ENCODE measurements around the gene SUSD2. TPM values are rescaled to one million over a fixed set of nuclear protein-coding genes. Genes with fewer than 3 reads are reported as not detected.
A peak's percentile ranks its signal among the peaks of the same experiment; 100 is the strongest.
"Not testable (repeated sequence)": the region's sequence is repeated elsewhere in the genome, so short reads cannot be mapped to it uniquely, and the experiment has no call there.

The SUSD2 gene
- total RNA-seq, 1 donor from 2014 or later, result 0.79 TPM

DNA sequence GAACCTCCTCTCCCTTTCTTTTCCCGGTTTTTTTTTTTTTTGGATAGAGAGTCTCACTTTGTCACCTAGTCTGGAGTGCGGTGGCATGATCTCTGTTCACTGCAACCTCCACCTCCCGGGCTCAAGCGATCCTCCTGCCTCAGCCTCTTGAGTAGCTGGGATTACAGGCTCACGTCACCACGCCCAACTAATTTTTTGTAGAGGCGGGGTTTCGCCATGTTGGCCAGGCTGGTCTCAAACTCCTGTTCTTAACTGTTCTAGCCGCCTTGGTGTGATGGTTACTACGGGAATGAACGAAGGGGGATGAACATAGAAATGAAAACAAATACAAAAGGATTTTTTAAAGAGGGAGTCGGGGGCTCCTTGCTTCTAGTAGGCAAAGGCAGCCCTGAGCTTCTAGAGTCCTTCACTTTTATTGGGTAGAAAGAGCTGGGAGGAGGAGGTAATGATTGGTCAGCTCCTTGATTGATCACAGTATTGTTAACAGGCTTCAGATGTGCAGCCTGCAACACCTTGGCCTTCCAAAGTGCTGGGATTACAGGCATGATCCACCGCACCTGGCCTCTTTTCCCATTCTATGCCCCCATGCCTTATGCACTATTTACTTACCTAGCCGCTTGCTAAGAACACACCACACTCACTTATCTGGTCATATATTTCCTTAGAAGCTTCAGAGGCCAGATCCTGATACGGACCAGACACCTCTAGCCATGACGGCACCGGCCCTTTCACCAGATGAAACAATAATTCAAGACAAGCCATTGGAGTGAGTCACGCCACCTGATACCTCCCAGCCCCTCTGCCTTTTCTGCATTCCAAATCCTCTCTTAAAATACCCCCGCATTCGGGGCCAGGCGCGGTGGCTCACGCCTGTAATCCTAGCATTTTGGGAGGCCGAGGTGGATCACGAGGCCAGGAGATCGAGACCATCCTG lies 20.7 kb downstream of the SUSD2 start:
- Mint-ChIP-seq H3K27me3 (no peaks in the 10 kb centered on the region), H3K4me1 (ENCODE audit: low read depth) (peaks cover 10% of the 10 kb centered on the region), H3K4me3 (ENCODE audit: low read depth) (no peak overlapping the region), H3K36me3 (ENCODE audit: insufficient read depth) (no peaks in the 10 kb centered on the region), H3K9me3 (ENCODE audit: low read depth) (peaks cover 17% of the 10 kb centered on the region), H3K27ac (no peak overlapping the region)
- no peak for DNase-seq (ENCODE audit: low spot score, unreplicated experiment)
- TF ChIP-seq, protein P1, sequence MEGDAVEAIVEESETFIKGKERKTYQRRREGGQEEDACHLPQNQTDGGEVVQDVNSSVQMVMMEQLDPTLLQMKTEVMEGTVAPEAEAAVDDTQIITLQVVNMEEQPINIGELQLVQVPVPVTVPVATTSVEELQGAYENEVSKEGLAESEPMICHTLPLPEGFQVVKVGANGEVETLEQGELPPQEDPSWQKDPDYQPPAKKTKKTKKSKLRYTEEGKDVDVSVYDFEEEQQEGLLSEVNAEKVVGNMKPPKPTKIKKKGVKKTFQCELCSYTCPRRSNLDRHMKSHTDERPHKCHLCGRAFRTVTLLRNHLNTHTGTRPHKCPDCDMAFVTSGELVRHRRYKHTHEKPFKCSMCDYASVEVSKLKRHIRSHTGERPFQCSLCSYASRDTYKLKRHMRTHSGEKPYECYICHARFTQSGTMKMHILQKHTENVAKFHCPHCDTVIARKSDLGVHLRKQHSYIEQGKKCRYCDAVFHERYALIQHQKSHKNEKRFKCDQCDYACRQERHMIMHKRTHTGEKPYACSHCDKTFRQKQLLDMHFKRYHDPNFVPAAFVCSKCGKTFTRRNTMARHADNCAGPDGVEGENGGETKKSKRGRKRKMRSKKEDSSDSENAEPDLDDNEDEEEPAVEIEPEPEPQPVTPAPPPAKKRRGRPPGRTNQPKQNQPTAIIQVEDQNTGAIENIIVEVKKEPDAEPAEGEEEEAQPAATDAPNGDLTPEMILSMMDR (IDR thresholded peaks at IDR 0.05; ENCODE audit: unreplicated experiment), result no peak

DNA sequence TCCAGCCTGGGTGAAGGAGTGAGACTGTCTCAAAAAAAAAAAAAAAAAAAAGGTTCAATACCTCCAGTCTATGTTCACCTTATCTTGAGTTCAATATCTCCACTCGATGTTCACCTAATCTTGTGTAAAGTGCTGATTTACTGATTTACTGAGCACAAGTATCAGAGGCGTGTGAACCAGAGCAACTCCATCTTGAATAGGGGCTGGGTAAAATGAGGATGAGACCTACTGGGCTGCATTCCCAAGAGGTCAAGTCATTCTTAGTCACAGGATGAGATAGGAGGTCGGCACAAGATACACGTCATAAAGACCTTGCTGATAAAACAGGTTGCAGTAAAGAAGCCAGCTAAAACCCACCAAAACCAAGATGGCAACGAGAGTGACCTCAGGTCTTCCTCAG lies 22.6 kb downstream of the SUSD2 start:
- H3K36me3 Mint-ChIP-seq (ENCODE audit: insufficient read depth); H3K27ac Mint-ChIP-seq; DNase-seq (ENCODE audit: low spot score, unreplicated experiment); H3K4me3 Mint-ChIP-seq (ENCODE audit: low read depth); H3K27me3 Mint-ChIP-seq: not testable (repeated sequence)
- Mint-ChIP-seq H3K9me3 (ENCODE audit: low read depth) (peaks cover 17% of the 10 kb centered on the region), H3K4me1 (ENCODE audit: low read depth) (peaks cover 16% of the 10 kb centered on the region)

DNA sequence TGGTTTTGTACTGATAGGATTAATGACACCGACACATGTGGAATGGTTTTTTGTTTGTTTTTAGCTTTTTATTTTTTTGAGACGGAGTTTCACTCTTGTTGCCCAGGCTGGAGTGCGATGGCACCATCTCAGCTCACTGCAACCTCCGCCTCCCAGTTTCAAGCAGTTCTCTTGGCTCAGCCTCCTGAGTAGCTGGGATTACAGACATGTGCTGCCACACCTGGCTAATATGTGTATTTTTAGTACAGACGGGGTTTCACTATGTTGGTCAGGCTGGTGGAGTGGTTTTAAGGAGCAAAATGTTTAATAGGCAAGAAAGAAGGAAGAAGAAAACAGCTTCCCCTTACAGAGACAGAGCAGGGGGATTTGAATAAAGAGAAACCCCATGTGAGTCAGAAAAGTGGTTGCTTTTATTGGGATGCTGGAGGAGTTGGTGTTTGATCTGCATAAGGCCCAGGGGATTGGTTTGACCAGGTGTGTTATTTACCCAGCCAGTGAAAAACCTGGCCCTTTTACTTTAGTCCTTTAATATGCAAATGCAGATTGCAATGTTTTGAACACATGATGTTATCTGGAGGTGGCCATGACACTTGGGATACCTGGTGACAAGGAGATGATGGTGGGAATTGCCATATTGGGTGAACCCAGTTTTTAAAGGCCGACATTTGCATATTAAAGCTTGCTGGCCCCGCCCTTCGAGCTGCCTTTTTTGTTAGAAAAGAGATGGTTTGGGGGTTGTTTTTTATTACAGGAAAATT lies 24.3 kb downstream of the SUSD2 start:
- Mint-ChIP-seq H3K9me3 (ENCODE audit: low read depth) (peaks cover 17% of the 10 kb centered on the region), H3K27ac (no peak overlapping the region), H3K36me3 (ENCODE audit: insufficient read depth) (no peaks in the 10 kb centered on the region), H3K27me3 (no peaks in the 10 kb centered on the region), H3K4me3 (ENCODE audit: low read depth) (no peak overlapping the region), H3K4me1 (ENCODE audit: low read depth) (peaks cover 16% of the 10 kb centered on the region)
- DNase-seq (ENCODE audit: low spot score, unreplicated experiment), result no peak
- TF ChIP-seq, protein P1 (IDR thresholded peaks at IDR 0.05; ENCODE audit: unreplicated experiment), result no peak

DNA sequence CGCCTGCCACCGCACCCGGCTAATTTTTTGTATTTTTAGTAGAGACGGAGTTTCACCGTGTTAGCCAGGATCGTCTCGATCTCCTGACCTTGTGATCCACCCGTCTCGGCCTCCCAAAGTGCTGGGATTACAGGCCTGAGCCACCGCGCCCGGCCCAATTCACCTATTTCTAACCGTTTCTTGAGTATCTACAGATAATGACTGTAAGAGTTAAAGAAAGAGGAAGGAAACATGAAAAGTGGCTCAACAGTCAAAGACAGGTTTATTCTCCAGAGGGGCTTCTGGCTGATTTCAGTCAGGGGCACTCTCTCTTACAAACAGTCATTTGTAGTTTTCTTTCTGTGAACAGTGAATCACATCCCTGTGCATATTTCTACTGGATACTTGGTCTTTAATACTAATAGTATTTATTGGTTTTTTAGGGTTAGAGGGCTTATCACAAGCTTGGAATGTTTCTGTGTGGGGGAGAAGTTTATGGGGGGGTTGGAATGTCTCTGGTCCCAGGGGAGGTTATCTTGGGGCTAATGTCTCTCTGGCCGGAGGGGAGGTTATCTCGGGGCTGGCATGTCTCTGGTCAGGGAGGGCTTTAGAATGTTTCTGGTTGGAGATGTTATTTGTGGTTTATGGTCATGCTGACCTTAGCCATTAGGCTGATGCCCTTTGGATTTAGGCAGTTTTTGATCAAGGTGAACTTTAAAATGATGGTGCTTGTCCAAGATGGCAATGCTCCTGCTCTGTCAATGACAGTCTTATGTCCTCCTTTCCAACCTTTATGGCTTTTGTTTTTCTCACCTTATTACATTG lies 25.4 kb downstream of the SUSD2 start:
- H3K36me3 Mint-ChIP-seq (ENCODE audit: insufficient read depth); H3K27me3 Mint-ChIP-seq; DNase-seq (ENCODE audit: low spot score, unreplicated experiment); H3K4me3 Mint-ChIP-seq (ENCODE audit: low read depth): not testable (repeated sequence)
- Mint-ChIP-seq H3K4me1 (ENCODE audit: low read depth) (peaks cover 18% of the 10 kb centered on the region), H3K9me3 (ENCODE audit: low read depth) (peaks cover 17% of the 10 kb centered on the region), H3K27ac (peak overlapping the region; percentile 7)

DNA sequence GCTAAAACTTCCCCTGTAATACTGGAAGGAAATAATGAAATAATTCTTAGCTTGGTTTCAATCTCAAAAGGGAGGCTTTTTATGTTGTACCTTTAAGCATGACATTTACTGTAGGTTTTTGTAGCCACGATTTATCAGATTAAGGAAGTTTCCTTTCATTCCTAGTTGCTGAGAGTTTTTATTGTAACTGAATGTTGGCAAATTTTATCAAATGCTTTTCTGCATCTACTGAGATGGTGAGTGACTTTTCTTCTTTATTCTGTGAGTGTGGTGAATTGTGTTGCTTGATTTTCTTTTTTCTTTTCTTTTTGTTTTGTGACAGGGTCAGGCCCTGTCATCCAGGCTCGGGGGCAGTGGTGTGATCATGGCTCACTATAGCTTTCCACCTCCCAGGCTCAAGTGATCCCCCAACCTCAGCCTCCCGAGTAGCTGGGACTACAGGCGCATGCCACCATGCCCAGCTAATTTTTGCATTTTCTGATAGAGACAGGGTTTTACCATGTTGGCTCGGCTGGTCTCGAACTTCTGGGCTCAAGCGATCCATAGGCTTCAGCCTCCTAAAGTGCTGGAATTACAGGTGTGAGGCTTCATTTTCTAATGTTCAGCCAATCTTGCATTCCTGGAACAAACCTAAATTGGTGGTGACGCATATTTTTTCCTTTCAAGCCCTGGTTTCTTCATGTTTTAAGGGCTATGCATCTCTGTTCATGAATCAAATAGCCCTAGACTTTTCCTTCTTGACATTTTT lies 26.2 kb downstream of the SUSD2 start:
- H3K36me3 Mint-ChIP-seq (ENCODE audit: insufficient read depth), result no peaks in the 10 kb centered on the region
- H3K27me3 Mint-ChIP-seq, result no peaks in the 10 kb centered on the region
- no peak overlapping the region for H3K27ac Mint-ChIP-seq
- TF ChIP-seq, protein P1 (IDR thresholded peaks at IDR 0.05; ENCODE audit: unreplicated experiment), result no peak
- no peak for DNase-seq (ENCODE audit: low spot score, unreplicated experiment)
- peaks cover 17% of the 10 kb centered on the region for H3K9me3 Mint-ChIP-seq (ENCODE audit: low read depth)
- peaks cover 16% of the 10 kb centered on the region for H3K4me1 Mint-ChIP-seq (ENCODE audit: low read depth)
- H3K4me3 Mint-ChIP-seq (ENCODE audit: low read depth), result no peak overlapping the region

All from progenitor cell of endocrine pancreas (in vitro differentiated cells).